H9 (cell line): ENCODE data around the gene UBE3C. TPM values are rescaled to one million over a fixed set of nuclear protein-coding genes. Genes with fewer than 3 reads are reported as not detected.

ENCODE experiments used
- DNase-seq: peaks from one replicate; pipeline ENCODE4 v3.0.0-alpha.2; 2017
- H2AFZ ChIP-seq: one replicate; pipeline ENCODE4 v1.6.1; 2013; ENCODE audit warnings: mild to moderate bottlenecking, low read length, control low read depth, moderate library complexity
- H2AK5ac ChIP-seq: 2 replicates; pipeline ENCODE4 v1.6.1; 2013; ENCODE audit warnings: low read length, control low read depth, mixed read lengths; ENCODE audit not compliant: insufficient read length
- H2BK120ac ChIP-seq: one replicate; pipeline ENCODE4 v1.6.1; 2013; ENCODE audit warnings: low read depth, mild to moderate bottlenecking, low read length, control low read depth, inconsistent platforms; ENCODE audit not compliant: poor library complexity, severe bottlenecking
- H2BK12ac ChIP-seq: 2 replicates; pipeline ENCODE4 v1.6.1; 2013; ENCODE audit warnings: low read length, control low read depth, mixed read lengths, low read depth; ENCODE audit not compliant: insufficient read length
- H2BK15ac ChIP-seq: 2 replicates; pipeline ENCODE4 v1.6.1; 2013; ENCODE audit warnings: low read depth, low read length, control low read depth
- H2BK20ac ChIP-seq: one replicate; pipeline ENCODE4 v1.6.1; 2013; ENCODE audit warnings: low read depth, mild to moderate bottlenecking, low read length, control low read depth, inconsistent platforms; ENCODE audit not compliant: poor library complexity, severe bottlenecking
- H2BK5ac ChIP-seq: 2 replicates; pipeline ENCODE4 v1.6.1; 2013; ENCODE audit warnings: low read length, control low read depth, mixed read lengths; ENCODE audit not compliant: insufficient read length
- H3K14ac ChIP-seq: 2 replicates; pipeline ENCODE4 v1.6.1; 2013; ENCODE audit warnings: low read length, control low read depth; ENCODE audit not compliant: insufficient read depth
- H3K18ac ChIP-seq: 2 replicates; pipeline ENCODE4 v1.6.1; 2013; ENCODE audit warnings: low read depth, mild to moderate bottlenecking, mixed read lengths, low read length, control low read depth; ENCODE audit not compliant: insufficient read length
- H3K23ac ChIP-seq: 2 replicates; pipeline ENCODE4 v1.6.1; 2013; ENCODE audit warnings: low read length, control low read depth, mixed read lengths, low read depth; ENCODE audit not compliant: insufficient read length
- H3K23me2 ChIP-seq: 2 replicates; pipeline ENCODE4 v1.6.1; 2013; ENCODE audit warnings: low read depth, mild to moderate bottlenecking, mixed read lengths, low read length, control low read depth; ENCODE audit not compliant: insufficient read length, poor library complexity, severe bottlenecking
- H3K27ac ChIP-seq: 2 replicates; pipeline ENCODE4 v1.5.1; 2013; ENCODE audit warnings: low read length, control low read depth, mixed read lengths, low read depth; ENCODE audit not compliant: insufficient read length
- H3K27me3 ChIP-seq: 2 replicates; pipeline ENCODE4 v1.6.1; 2013; ENCODE audit warnings: low read length, control low read depth, inconsistent platforms; ENCODE audit not compliant: insufficient read depth
- H3K4ac ChIP-seq: 2 replicates; pipeline ENCODE4 v1.6.1; 2013; ENCODE audit warnings: low read depth, mild to moderate bottlenecking, control low read depth, inconsistent platforms, low read length, moderate library complexity
- H3K4me1 ChIP-seq: 2 replicates; pipeline ENCODE4 v1.6.1; 2013; ENCODE audit warnings: low read length, control low read depth, inconsistent platforms; ENCODE audit not compliant: insufficient read depth
- H3K4me2 ChIP-seq: 2 replicates; pipeline ENCODE4 v1.6.1; 2013; ENCODE audit warnings: low read length, control low read depth, mixed read lengths; ENCODE audit not compliant: insufficient read length, insufficient read depth
- H3K56ac ChIP-seq: 2 replicates; pipeline ENCODE4 v1.6.1; 2013; ENCODE audit warnings: low read depth, mild to moderate bottlenecking, mixed read lengths, low read length, control low read depth; ENCODE audit not compliant: insufficient read length
- H3K79me1 ChIP-seq: 2 replicates; pipeline ENCODE4 v1.6.1; 2013; ENCODE audit warnings: low read depth, mild to moderate bottlenecking, moderate library complexity, low read length, control low read depth, inconsistent platforms; ENCODE audit not compliant: insufficient read depth, poor library complexity, severe bottlenecking
- H3K79me2 ChIP-seq: 2 replicates; pipeline ENCODE4 v1.6.1; 2013; ENCODE audit warnings: low read length, control low read depth, inconsistent platforms; ENCODE audit not compliant: insufficient read depth
- H3K9ac ChIP-seq: 2 replicates; pipeline ENCODE4 v1.6.1; 2013; ENCODE audit warnings: low read length, control low read depth, mixed read lengths; ENCODE audit not compliant: insufficient read length; ENCODE audit errors: extremely low read depth
- H3K9me3 ChIP-seq: one replicate; pipeline ENCODE4 v1.6.1; 2013; ENCODE audit warnings: low read depth, low read length, inconsistent platforms; ENCODE audit not compliant: control insufficient read depth
- H3T11ph ChIP-seq: one replicate; pipeline ENCODE4 v1.6.1; 2013; ENCODE audit warnings: mild to moderate bottlenecking, low read length, control low read depth, inconsistent platforms
- H4K20me1 ChIP-seq: one replicate; pipeline ENCODE4 v1.6.1; 2013; ENCODE audit not compliant: control insufficient read depth, insufficient read length, insufficient read depth
- H4K5ac ChIP-seq: 2 replicates; pipeline ENCODE4 v1.6.1; 2013; ENCODE audit warnings: low read depth, mild to moderate bottlenecking, mixed read lengths, low read length, control low read depth; ENCODE audit not compliant: insufficient read length
- H4K8ac ChIP-seq: replicated peaks from 2 replicates; pipeline ENCODE4 v1.6.1; 2013; ENCODE audit warnings: low read length, control low read depth, mixed read lengths, low read depth; ENCODE audit not compliant: insufficient read length
- H4K91ac ChIP-seq: 2 replicates; pipeline ENCODE4 v1.6.1; 2013; ENCODE audit warnings: low read depth, mild to moderate bottlenecking, moderate library complexity, mixed read lengths, low read length, control low read depth; ENCODE audit not compliant: insufficient read length
- H3K27ac Mint-ChIP-seq, 3 experiments: 2 replicates in 2 of 3; 3 replicates in 1 of 3; pipeline ENCODE4 v1.8.0; 2020 to 2021; ENCODE audit warnings: mixed read lengths in 3 of 3, mild to moderate bottlenecking in 1 of 3, moderate library complexity in 1 of 3
- H3K27me3 Mint-ChIP-seq: 2 replicates; pipeline ENCODE4 v1.8.0; 2021; ENCODE audit warnings: low read depth, mild to moderate bottlenecking, moderate library complexity, mixed read lengths
- H3K36me3 Mint-ChIP-seq, 3 experiments: 2 replicates in 2 of 3; 3 replicates in 1 of 3; pipeline ENCODE4 v1.8.0; 2020 to 2021; ENCODE audit warnings: low read depth in 3 of 3, mixed read lengths in 3 of 3; ENCODE audit not compliant: insufficient read depth in 1 of 3
- H3K4me1 Mint-ChIP-seq, 2 experiments: 2 replicates each; pipeline ENCODE4 v1.8.0; 2020; ENCODE audit warnings: mixed read lengths in 2 of 2
- H3K4me3 Mint-ChIP-seq, 2 experiments: 2 replicates in 1 of 2; 3 replicates in 1 of 2; pipeline ENCODE4 v1.8.0; 2020 to 2021; ENCODE audit warnings: mild to moderate bottlenecking in 2 of 2, mixed read lengths in 2 of 2, moderate library complexity in 1 of 2
- H3K9me3 Mint-ChIP-seq, 2 experiments: 2 replicates in 1 of 2; 3 replicates in 1 of 2; pipeline ENCODE4 v1.8.0; 2020; ENCODE audit warnings: mild to moderate bottlenecking in 2 of 2, mixed read lengths in 2 of 2, moderate library complexity in 1 of 2
- CTCF ChIP-seq: fragments of 200-600 bp; sonication (generic); conservative IDR thresholded peaks from 3 replicates; pipeline ENCODE4 v1.8.0; 2021; ENCODE audit warnings: antibody characterized with exemption, mild to moderate bottlenecking
- WGBS: extraction: QIAGEN DNeasy Blood & Tissue Kit; methylation state at CpG from one replicate; pipeline ENCODE4 v1.1.7; 2013; ENCODE audit warnings: missing lambda C conversion rate, low lambda C conversion rate, mixed read lengths; ENCODE audit not compliant: insufficient read length; ENCODE audit errors: extremely low coverage; 5-methylcytosine and 5-hydroxymethylcytosine counted together
- total RNA-seq: library from RNA; stranded (reverse); gene quantifications from 2 replicates; pipeline ENCODE4 v1.2.1, GENCODE V29; 2021

The UBE3C gene
- total RNA-seq, 1 experiment from 2014 or later = 63.3 TPM

GRCh38 chr7:157219154-157219553 is 80.4 kb downstream of the UBE3C start:
- Histone ChIP-seq H4K91ac (no peak overlapping the region), H3K27me3 (no peaks in the 10 kb centered on the region), H4K8ac (no peak overlapping the region), H3K4me2 (no peak overlapping the region), H3K23me2 (no peaks in the 10 kb centered on the region), H2BK12ac (no peak overlapping the region), H3T11ph (no peak overlapping the region), H4K5ac (no peak overlapping the region), H3K14ac (no peak overlapping the region), H3K4ac (no peak overlapping the region), H3K9me3 (no peaks in the 10 kb centered on the region), H3K18ac (no peak overlapping the region), H2AFZ (no peak overlapping the region), H3K23ac (no peak overlapping the region), H3K79me2 (no peaks in the 10 kb centered on the region), H2BK20ac (no peak overlapping the region), H2AK5ac (no peak overlapping the region), H3K56ac (no peak overlapping the region), H2BK5ac (no peak overlapping the region), H3K27ac (no peak overlapping the region), H3K4me1 (no peaks in the 10 kb centered on the region), H3K79me1 (no peaks in the 10 kb centered on the region), H2BK120ac (no peak overlapping the region), H3K9ac (no peak overlapping the region), H2BK15ac (no peak overlapping the region), H4K20me1 (no peaks in the 10 kb centered on the region)
- TF ChIP-seq CTCF = no peak
- Mint-ChIP-seq H3K27ac (peak overlapping the region in 1 of 3 experiments; percentile 30; a peak in 1 of 7 replicates), H3K4me3 (no peak overlapping the region), H3K4me1 (no peaks in the 10 kb centered on the region; a peak in 1 of 4 replicates), H3K9me3 (no peaks in the 10 kb centered on the region), H3K36me3 (peaks cover 12 to 68% (median 65%) of the 10 kb centered on the region in 3 experiments; a peak in 6 of 7 replicates), H3K27me3 (no peaks in the 10 kb centered on the region)
- no peak for DNase-seq
- no CpG with 5 or more reads among the region's 5 CpGs for WGBS
